Stromal cell of bone marrow (primary cell): ENCODE data around the gene TMTC4.
"Not testable (repeated sequence)": the region's sequence is repeated elsewhere in the genome, so short reads cannot be mapped to it uniquely, and the experiment has no call there.

Experiments used
- DNase-seq: peaks from one replicate; pipeline ENCODE4 v3.0.0-alpha.2; 2012; ENCODE audit warnings: low read depth

TMTC4 gene

DNA sequence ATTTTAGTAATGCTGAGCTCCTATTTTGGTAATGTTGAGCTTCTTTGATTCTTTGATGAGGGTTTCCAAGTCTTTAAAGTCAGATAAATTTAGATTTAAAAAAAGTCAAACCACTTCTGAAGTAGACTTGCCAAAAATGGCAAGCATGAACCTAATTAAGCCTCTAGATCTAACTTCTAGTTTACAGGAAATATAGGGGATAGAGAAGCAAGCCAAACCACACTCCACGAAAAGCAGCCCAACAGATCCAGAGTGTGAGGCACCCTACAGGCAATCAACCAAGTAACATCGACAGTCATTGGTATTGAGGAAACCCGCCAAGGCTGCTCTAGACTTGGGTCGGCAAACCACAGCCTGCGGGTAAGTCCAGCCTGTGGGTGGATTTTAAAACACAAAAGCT lies 89.7 kb downstream of the TMTC4 start:
- peak; percentile 14 for DNase-seq

DNA sequence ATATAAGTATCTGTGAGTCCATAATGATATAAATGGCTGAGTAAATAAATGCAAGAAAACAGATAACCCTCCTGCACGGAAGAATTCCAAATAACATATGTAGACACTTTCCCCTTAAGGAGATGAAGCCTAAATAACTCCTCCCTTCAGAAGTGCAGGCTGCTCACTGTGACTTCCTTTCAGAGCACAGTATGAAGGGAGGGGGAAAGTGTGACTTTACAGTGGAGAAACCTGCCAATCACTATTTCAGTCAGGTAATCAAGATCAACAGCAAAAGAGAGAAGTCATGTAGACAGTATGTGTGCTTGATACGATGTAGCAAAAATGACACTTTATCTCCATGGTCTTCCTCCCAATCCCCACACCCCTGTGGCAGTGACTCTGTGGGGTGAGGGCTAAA lies 93.1 kb downstream of the TMTC4 start:
- no peak for DNase-seq

GRCh38 chr13:100581030-100581429 lies 93.6 kb downstream of the TMTC4 start:
- no peak for DNase-seq

DNA sequence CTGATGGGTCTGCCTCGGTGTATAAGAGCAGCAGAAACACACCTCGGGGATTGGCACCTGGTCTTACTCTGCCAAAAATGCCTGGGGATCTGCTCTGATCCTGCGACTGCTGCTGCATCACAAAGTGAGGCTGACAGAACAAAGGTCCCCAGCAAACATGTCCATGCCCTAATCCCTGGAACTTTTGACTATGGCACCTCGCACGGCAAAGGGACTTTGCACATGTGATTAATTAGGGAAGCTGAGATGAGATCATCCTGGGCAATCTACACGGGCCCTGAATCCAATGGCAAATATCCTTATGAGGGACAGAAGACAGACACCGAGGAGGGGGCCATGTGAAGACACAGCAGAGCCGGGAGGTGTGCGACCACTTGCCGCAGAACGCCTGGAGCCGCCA lies 94.5 kb downstream of the TMTC4 start:
- DNase-seq: no peak

GRCh38 chr13:100577239-100577638 lies 97.4 kb downstream of the TMTC4 start:
- DNase-seq: not testable (repeated sequence)

- DNase-seq: peak; percentile 60
Observed at GRCh38 chr13:100573121-100573520, 101.5 kb downstream of the TMTC4 start.

GRCh38 chr13:100566543-100566942 lies 108.1 kb downstream of the TMTC4 start:
- no peak for DNase-seq

DNA sequence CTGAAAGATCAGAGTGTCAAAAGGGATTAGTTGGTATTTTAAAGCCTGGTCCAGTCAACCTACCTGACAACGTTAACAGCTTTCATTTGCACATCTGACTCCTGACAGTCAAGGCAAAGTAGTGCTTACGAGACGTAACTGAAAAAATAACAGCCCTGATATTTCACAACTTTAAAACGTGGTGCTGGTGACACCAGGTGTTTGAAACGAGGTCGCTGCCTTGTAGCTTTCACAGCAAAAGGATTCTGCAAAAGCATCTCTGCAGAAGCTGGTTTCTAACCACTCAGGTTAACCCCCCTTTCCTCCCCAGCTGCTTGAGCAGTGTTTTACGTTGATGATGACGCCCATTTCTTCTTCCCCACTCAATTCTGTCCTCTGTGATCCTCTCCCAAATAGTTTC lies 109.3 kb downstream of the TMTC4 start:
- no peak for DNase-seq

DNA sequence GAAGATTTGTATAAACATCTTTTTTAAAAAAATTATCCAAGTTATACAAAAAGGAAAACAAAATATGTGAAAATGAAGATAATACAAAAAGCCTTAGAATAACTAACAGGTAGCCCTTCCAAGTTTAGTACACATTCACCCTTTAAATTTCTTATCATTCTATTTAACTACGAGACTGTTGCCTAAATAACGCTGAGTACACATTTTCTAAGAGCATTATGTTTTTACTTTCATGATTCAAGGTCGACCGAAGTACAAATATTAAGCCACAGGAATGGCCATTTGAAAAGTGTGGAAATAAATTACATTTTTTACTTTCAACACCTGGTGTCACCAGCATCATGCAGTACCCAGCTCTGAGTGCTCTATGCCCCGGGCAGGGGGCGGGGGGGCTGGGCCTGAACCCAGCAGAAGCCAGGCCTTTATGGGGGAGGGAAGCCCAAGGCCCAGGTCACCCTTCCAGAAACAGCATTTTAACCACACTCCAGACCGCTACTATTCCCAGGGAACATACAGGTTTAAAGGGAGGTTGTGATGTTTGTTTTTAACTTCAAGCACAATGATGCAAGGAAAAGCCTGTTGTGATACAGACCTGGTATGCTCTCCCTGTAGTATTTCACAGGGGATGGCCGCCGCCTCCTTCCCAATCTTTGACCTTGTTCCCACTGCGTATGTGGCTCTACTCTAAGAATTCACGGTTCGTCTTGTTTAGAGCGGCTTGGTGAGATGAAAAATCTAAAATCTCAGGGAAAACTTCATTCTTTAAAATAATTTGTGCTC lies 110.0 kb downstream of the TMTC4 start:
- no peak for DNase-seq

DNA sequence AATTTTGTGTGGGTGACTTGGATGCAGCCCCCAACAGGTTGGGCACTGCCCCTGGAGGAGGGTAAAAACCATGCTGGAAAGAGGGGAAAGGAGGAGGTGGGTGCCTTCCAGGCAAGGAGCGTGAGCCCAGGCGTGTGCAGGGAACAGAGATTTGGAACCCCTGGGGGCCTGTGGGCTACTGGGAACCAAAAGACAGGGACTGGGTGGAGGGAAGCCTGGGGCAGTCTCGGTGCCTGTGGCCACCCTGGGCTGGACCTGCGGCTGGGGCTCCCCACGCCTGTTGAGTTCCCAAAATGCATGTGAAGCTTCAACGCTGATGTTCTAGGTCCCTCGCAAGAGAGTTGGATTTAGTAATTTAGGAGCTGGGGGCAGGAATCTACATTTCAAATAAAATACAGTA lies 110.8 kb downstream of the TMTC4 start:
- no peak for DNase-seq

DNA sequence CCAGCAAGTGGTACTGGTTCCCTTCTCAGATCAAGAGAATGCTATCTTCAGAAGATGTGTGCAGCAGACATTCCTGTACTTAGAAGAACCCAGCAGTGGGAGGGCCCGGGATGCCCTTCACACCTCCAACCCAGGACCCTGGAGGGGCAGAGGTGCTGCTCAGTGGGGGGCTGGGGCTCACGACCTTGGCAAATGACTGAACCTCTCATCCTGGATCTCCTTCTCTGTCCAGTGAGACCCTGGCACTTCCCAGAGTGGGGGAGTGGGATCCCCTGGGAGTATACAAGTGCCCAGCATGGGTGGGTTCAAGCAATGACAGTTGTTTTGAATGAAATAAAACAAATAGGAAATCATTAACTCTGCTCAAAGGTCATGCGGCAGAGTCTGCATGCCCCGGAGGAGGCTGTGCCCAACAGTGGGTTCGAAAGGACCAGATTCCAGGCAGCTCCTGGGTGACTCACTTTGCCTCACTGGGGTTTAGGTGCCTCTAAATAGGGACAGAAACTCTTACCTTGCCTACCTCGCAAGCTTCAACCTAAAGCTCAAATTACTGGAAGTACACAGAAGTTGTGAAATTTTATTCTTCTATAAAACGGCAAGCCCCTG lies 112.9 kb downstream of the TMTC4 start:
- no peak for DNase-seq

- no peak for DNase-seq
Observed at GRCh38 chr13:100561158-100561499, 113.5 kb downstream of the TMTC4 start.

DNA sequence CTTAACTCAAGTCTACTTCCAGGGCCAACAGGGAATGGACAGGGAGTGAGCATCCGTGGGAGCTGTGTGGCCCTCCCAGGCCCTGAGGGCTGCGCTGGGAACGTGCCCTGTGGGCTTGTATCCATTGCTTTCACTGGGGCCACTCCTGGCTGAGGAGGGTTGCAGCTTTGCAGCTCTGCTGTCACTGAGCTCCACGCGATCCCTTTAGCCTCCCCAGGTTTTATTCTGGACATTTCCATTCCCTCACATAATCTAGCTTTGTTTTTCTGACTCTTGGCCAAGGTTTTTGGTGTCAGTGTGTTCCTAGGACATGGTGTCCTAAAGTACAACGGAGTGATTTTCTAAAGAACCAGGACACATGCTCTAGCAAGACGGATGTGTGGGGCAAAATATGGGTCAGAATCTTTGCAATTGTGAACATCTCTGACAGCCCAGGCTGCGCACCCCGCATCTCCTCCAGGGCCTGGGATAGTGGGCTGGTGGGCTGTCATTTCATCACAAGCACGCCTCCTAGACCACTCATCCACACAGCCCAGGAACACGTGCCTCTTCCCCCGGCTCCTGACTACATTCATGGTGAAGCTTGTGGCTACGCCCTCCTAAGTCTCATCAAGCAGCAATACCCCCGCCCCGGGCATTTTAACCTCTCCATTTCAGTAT lies 114.0 kb downstream of the TMTC4 start:
- no peak for DNase-seq

DNA sequence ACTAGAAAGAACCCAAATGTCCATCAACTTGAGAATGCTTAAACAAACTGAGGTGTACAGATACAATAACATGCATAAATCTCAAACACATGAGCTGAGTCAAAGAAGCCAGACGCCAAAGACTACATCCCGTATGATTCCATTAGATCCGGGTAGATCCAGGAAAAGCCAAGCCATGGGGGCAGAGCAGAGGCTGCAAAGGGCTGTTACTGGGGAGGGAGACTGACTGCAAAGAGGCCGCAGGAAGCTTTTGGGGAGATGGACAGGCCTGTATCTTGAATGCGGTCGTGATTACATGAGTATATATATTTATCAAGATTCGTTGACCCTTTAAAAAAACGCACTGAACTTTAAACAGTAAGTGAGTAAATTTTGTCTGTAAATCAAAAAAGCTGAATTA lies 114.7 kb downstream of the TMTC4 start:
- DNase-seq: no peak
